Epithelial cell of esophagus (primary cell): ENCODE results near the gene DACT2.

Experiments used
- DNase-seq: peaks from one replicate; pipeline ENCODE4 v3.0.0; 2010; ENCODE audit warnings: low read depth
- H3K4me3 ChIP-seq: 2 replicates; pipeline ENCODE4 v1.5.1; 2011; ENCODE audit warnings: mild to moderate bottlenecking, low read length, control low read depth
- TF ChIP-seq, protein P1 (sequence below): IDR thresholded peaks from 2 replicates; pipeline ENCODE4 v1.5.1; 2011; ENCODE audit warnings: low read depth, mild to moderate bottlenecking, low read length, control low read depth, inconsistent platforms; ENCODE audit not compliant: insufficient read depth; ENCODE audit errors: missing control alignments

The DACT2 gene

DNA sequence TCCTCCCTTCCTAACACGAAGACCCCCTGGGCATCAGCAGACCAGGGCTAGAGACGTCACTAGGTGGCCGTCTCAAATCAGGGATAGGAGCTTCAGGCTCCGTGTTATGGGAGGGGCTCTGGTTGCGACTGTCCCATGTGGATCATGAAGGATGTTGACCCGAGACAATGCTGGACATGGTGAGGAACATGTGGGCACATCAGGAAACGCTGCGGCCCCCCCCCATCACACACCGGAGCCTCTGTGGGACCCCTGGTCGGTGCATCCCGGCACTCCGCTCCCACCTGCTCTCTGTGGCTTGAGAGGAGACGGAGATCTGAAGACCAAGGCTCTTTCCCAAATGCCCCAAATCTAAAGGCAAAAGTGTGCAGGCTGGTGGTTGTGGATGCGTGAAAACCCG, 54.2 kb downstream of the DACT2 start:
- TF ChIP-seq, protein P1, sequence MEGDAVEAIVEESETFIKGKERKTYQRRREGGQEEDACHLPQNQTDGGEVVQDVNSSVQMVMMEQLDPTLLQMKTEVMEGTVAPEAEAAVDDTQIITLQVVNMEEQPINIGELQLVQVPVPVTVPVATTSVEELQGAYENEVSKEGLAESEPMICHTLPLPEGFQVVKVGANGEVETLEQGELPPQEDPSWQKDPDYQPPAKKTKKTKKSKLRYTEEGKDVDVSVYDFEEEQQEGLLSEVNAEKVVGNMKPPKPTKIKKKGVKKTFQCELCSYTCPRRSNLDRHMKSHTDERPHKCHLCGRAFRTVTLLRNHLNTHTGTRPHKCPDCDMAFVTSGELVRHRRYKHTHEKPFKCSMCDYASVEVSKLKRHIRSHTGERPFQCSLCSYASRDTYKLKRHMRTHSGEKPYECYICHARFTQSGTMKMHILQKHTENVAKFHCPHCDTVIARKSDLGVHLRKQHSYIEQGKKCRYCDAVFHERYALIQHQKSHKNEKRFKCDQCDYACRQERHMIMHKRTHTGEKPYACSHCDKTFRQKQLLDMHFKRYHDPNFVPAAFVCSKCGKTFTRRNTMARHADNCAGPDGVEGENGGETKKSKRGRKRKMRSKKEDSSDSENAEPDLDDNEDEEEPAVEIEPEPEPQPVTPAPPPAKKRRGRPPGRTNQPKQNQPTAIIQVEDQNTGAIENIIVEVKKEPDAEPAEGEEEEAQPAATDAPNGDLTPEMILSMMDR: no peak
- H3K4me3 ChIP-seq: no peak overlapping the region
- no peak for DNase-seq

DNA sequence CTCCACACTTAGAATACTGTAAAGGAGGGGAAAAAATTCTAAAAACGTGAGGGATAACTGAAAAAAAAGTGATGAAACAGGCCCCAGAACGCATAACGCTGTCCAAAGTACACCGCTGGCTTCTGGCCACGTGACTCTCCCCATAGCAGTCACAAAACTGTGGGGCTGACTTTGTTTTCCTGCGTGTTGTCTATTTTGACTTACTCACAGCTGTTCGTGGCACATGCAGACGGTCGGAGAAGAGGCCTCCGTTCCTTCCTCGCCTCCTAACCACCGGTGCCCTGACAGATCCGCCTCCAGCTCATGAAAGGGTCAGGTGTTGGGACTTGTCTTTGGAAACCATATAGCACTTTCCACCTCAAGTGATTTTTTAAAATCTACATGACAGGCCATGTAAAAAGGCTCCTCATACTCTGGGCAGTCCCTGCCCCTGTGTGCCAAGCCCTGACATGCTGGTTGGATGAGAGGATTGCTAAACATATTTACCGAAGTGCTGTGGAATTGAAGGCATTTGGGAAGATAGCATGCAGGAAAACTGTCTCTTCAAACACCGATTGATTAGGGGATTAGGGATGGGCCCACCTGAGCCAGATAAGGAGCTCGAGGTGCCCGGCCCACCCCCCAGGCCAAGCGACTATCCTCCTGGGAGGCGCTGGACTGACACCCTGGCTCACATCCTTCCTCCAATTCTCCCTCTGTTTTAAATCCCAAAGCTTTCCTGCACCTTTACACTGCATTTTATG, 54.8 kb downstream of the DACT2 start:
- H3K4me3 ChIP-seq: no peak overlapping the region
- TF ChIP-seq, protein P1: no peak
- DNase-seq: peak; percentile 11

DNA sequence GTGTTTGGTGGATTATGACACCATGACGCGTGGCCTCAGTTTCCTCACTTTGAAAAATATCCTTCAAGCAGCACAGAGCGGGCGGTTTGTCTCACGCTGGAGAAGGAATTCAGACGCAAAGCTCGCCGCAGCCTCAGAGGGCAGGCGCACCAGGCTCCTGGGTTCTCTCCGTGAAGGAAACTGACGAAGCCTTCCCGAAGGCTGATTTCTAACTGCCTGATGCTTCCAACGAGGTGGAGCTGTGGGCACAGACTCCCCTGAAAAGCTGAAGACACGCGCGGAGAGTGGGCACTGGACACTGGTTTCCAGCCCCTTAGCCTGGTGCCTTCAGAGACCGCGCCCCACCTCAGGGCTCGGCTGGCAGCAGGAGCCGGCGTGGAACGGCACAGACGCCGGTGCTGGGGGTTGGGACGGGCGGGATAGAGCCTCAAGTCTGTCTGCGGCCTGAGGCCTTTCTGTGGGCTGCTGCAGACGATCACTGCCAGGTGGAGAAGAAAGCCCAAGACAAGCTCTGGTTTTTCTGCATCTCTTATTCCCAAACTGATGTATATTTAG, 56.1 kb downstream of the DACT2 start:
- TF ChIP-seq, protein P1: no peak
- no peak for DNase-seq
- H3K4me3 ChIP-seq: no peak overlapping the region

DNA sequence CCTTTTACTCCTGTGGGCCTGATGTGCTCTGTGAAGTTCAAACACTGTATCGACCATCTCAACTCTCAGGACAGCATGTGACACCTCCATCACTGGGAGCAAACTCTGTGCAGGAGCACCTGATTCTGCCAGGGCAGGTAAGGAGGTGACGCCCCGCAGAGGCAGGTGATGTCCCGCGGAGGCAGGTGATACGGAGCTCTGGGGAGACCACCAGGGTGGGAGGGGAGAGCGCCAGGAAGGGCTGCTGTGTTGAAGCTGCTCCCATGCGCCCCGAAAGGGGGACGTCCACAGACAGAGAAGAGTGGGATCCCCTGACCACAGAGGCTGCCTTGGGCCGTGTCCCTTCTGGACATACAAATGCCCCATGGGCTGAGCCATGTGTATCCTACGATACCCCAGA, 58.3 kb downstream of the DACT2 start:
- DNase-seq: no peak
- H3K4me3 ChIP-seq: no peak overlapping the region
- TF ChIP-seq, protein P1: no peak

DNA sequence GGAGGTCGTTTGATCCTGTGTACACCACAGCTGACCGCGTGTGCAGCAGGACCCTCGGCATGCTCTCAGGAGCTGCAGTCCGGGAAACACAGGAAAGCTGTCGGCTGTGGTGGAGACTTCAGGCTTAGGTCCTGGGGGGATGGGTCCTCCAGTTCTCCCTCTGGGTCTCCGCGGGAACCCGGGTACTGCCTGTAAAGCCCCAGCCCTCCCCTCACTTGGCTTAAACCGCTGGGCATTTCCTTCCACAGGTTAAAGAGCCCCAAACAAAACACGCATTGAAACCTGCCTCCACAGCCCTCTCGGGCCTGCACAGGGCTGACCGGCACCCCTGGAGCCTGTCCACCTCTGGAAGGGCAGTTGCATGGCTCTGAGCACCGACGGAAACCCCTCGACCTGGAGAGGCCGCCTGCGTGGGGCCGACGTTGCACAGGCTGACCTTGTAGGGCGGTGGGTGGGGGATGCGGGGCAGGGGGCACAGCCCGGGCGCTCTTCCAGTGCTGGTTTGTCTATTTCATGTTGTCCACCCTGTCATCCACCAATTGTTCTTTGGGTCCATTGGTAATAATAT, 59.1 kb downstream of the DACT2 start:
- DNase-seq: no peak
- TF ChIP-seq, protein P1: no peak
- no peak overlapping the region for H3K4me3 ChIP-seq

DNA sequence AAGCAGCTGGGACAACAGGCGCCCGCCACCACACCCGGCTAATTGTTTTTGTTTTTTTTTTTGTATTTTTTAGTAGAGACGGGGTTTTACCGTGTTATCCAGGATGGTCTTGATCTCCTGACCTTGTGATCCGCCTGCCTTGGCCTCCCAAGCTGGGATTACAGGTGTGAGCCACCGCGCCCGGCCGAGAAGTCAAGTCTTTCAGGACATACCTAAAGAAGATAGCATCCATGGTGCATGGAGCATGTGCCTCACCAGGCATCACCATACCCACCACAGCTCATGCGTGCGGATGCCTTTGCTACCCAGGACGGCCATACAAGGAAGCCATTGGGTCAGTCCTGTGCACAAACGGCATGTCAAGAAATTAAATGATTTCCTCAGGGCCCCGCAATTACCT, 60.8 kb downstream of the DACT2 start:
- DNase-seq: no peak
- TF ChIP-seq, protein P1: no peak

More for the DNA sequence above, 60.8 kb downstream of the DACT2 start:
- no peak overlapping the region for H3K4me3 ChIP-seq
